A549 treated with CORT108297 at 1 μM for 4 hours (cell line): ENCODE measurements around the gene UBE2B. TPM values are rescaled to one million over a fixed set of nuclear protein-coding genes. Genes with fewer than 3 reads are reported as not detected.

Source experiments
- total RNA-seq: library from RNA; stranded (reverse); fragments of 200-300 nt; extraction: Qiagen RNA extraction; gene quantifications from 5 replicates; pipeline ENCODE4 v1.2.3, GENCODE V29; 2022

UBE2B gene
- 61.4 to 77.1 TPM (median 69.9 TPM) in 5 replicates for total RNA-seq

DNA sequence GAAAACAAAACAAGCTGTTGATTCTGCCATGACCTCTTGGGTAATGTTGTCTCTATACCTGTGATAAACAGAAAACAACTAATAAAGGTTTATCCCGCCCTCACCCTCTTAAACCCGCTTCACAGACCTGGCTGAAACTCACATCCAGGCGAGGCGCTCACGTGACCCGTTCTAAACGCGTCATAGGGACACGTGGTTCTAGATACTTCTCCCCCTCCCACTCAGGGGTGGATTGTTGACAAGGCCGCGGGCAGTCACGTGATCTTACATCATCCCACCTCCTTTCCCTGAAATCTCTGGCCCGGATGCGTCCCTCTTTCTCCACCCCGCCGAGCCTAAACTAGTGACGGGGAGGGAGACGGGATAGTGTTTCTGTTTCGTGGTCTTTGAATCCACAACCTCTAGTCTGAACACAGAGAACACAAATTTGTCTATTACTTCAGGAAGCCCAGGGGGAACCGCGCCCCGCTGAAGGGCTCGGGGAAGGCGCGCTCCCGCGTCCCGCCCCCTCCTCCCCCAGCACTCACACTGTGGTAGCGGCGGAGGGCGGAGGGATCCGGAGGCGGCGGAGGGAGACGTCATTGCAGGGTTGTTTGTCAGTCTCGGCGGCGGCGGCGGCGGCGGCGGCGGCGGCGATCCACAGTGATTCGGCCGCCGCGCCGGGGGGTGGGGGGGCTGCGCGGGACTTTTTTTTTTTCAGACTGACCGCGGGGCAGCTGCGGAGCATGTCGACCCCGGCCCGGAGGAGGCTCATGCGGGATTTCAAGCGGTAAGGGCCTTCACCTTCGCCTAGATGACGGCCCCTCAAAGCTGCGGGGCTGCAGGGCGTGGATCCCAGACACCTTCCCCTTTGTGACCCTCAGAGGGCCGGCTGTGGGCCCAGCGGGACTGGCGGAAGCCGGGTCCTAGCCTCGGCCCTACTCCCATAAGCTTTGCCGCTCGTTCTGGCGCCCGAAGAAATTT lies at the start of gene UBE2B:
TSS of gene UBE2B (plus strand) at position 699 of the 963 bp plus-strand sequence. CDS start at position 726, 27 bp downstream.

DNA sequence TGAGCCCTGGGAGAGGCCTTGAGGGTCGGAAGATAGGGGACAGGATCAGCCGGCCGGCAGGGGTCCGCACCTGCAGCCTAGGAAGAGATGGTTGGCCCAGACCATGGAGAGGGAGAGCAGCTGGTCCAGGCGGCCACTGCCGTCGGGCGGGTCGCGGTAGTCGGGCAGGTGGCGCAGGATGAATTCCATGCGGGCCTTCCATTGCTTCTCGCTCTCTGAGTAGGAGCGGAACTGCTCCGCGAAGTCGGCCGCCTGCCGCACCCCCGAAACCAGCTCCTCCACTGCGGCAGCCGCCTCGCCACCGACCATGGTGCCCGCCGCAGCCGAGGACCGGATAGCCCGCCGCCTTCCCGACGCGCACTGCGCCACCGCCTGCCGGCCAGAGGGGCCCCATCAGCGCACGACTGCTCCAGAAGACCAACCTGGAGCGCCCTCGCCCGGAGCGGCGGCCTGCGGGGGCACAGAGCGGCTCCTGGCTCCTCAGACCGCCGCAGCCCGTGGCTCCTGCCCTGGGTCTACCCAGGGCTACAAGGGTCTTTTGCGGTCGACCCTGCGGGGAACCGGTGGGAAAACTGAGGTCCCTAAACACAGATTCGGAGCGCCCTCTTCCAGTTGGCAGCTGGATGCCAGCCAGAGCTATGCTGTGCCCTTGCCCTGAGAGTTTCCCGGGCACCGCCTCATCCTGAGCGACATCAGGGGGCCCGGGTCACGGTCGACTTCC lies 40.3 kb downstream of the UBE2B start, which contains the start of gene CDKN2AIPNL:
TSS of gene CDKN2AIPNL (minus strand) at position 336 of the 721 bp plus-strand sequence. CDS start at position 309, 27 bp downstream.

Other genes starting within 250 kb of the UBE2B start
- gene SKP1, start 194.6 kb upstream of the UBE2B start, total RNA-seq = 604 to 794 TPM (median 610 TPM) in 5 replicates
- gene PPP2CA, start 145.5 kb upstream of the UBE2B start, total RNA-seq = 249 to 282 TPM (median 272 TPM) in 5 replicates
- 1.1 to 1.5 TPM (median 1.5 TPM) in 5 replicates for gene CDKL3, start 4.4 kb upstream of the UBE2B start, total RNA-seq
- 37.5 to 44.4 TPM (median 42.5 TPM) in 5 replicates for gene CDKN2AIPNL, start 40.3 kb downstream of the UBE2B start, total RNA-seq
- 25.3 to 35.2 TPM (median 32.2 TPM) in 5 replicates for gene JADE2, start 154.1 kb downstream of the UBE2B start, total RNA-seq